Measurements from ENCODE around the gene COX19.
A peak's percentile ranks its signal among the peaks of the same experiment; 100 is the strongest.
"Not testable (repeated sequence)": the region's sequence is repeated elsewhere in the genome, so short reads cannot be mapped to it uniquely, and the experiment has no call there.

The COX19 gene

GRCh38 chr7:960972-961371 is 14.4 kb downstream of the COX19 start:
- DNase-seq (ENCODE audit: low read depth in 2 of 2): not testable (repeated sequence)

GRCh38 chr7:960269-960871 is 15.0 kb downstream of the COX19 start:
- DNase-seq (ENCODE audit: low read depth in 2 of 2): no peak

GRCh38 chr7:959740-960139 is 15.6 kb downstream of the COX19 start:
- not testable (repeated sequence) for DNase-seq (ENCODE audit: low read depth in 2 of 2)

- DNase-seq (ENCODE audit: low read depth in 2 of 2): no peak
Observed at GRCh38 chr7:959271-959670, 16.1 kb downstream of the COX19 start.

- no peak for DNase-seq (ENCODE audit: low read depth in 2 of 2)
Observed at GRCh38 chr7:958221-959200, 16.8 kb downstream of the COX19 start.

- DNase-seq (ENCODE audit: low read depth in 2 of 2): no peak
Observed at GRCh38 chr7:957418-958220, 17.7 kb downstream of the COX19 start.

- no peak for DNase-seq (ENCODE audit: low read depth in 2 of 2)
Observed at GRCh38 chr7:956031-956430, 19.3 kb downstream of the COX19 start.

DNA sequence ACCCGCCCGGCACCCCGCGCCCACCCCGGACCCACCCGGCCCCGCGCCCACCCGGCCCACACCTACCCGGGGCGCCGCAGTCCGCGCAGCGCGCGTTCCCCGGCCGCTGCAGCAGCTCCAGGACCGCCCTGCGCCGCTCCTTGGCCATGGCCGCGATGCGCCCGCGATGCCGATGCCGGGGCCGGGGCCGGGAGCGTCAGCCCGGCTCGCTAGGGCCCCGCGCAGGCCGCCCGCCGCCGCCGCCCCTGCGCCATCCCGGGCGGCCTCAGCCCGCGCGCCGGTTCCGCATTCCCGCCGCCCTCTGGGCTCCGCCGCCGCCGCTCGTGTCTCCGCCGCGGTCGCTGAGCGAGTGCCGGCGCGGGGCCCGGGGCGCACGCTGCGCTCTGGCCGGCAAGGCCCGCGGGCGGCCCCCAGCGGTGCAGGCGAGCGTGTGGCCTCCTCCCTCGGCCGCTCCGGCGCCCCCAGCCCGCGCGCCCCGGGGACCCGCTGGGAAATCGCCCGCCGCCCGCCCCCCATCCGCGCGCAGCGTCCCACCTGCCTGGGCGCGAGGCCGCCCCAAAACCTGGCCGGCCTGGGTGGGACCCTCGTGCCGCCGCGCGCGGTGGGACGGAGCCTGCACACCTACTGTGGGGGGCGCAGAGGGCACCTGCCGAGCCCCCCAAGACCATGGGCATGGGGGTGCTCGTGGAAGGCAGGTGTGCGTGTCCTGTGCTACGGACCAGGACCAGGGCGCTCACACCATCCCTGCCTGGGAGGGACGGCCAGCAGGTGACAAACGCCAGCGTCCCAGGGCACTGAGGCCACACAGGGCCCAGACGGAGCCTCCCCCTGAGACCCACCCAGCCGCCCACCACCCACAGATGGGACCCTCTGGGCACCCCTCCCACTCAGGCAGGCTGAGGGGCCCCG is 20.8 kb downstream of the COX19 start, which contains the start of gene ADAP1:
TSS of gene ADAP1 (minus strand) at position 351 of the 909 bp plus-strand sequence. CDS start at position 148, 203 bp downstream.
- peak in 1 of 2 donors; percentile 48 for DNase-seq (ENCODE audit: low read depth in 2 of 2)

- no peak for DNase-seq (ENCODE audit: low read depth in 2 of 2)
Observed at GRCh38 chr7:953547-954327, 21.6 kb downstream of the COX19 start.

DNA sequence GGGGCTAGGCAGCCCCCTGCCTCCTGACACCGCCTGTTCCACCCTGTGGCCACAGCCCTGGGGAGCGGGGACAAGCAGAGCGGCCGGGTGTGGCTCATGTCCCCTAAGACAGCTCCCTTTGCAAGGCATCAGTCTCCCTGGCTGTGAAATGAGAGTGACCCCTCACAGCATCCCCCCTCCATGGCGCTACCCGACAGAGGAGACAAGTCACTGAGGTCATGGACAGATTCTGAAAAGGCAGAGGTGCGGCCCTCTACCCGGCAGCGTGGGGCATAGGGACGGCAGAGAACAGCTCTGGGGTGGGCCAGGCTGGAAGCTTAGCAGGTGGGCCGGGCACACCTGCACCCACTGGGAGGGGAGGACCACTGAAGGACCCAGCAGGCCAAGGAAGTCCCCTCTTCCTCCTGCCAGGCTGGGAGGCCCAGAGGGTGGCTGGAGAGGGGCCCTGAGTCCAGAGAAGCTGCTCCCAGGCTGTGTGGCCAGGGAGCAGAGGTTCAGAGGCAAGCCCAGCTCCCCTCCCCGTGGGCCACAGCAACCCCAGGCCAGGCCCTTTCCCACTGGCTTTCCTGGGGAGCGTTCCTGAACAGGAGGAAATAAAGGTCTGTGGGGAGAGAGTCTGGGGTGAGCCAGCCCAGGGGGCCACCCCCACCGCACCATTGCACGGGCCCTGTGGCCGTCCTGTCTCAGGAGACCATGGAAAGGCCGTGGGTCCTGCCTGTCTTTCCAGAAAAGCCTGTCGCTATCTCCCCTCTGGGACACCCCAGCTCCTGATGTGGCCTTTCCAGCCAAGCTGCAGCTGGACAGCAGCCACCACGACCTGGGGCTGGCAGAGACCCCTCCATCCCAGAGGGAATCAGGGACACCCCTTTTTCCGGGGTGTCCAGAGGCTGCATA is 22.6 kb downstream of the COX19 start:
- DNase-seq (ENCODE audit: low read depth in 2 of 2): no peak

- no peak for DNase-seq (ENCODE audit: low read depth in 2 of 2)
Observed at GRCh38 chr7:951881-952547, 23.3 kb downstream of the COX19 start.

- no peak for DNase-seq (ENCODE audit: low read depth in 2 of 2)
Observed at GRCh38 chr7:949021-949934, 26.1 kb downstream of the COX19 start.

GRCh38 chr7:947391-948210 is 27.7 kb downstream of the COX19 start:
- DNase-seq (ENCODE audit: low read depth in 2 of 2): no peak

- no peak for DNase-seq (ENCODE audit: low read depth in 2 of 2)
Observed at GRCh38 chr7:946256-946996, 28.9 kb downstream of the COX19 start.

DNA sequence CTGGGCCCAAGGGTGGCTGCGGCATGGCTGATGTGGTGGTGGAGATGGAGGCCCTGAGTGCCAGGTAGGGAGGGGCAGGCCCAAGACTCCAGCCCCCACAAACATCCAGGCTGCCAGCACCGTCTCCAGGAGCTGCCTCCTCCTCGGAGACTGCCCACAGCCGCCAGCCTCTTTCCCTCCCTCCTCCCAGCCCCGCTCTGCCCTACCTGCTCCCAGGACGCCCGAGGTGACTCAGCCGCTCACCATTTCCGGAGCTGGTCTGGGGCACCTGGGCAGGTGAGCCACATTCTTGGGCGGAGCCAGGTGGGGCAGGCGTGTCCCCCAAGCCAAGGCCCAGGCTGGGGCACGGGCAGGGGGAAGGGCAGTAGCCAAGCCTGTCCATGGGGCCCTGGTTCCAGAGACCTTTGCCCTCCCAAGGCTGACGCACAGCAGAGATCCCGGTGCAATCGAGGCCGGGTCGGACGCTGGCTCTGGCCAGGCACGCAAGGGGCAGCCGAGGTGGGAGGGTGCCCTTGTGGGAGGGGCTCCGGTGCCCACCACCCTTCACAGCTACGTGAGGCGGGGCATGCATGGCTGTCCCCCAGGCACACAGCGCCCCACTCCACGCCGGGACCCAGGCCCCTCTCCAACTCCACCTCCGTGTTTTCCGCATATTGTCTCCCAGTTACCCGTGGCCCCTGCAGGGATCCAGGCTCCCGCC is 29.6 kb downstream of the COX19 start:
- DNase-seq (ENCODE audit: low read depth in 2 of 2): no peak
